NB4 (cell line): ENCODE data around the gene TTLL6.
"Not testable (repeated sequence)": the region's sequence is repeated elsewhere in the genome, so short reads cannot be mapped to it uniquely, and the experiment has no call there.

Source experiments
- DNase-seq: peaks from one replicate; pipeline ENCODE4 v3.0.0; 2010; ENCODE audit warnings: low read depth
- H3K4me3 ChIP-seq: one replicate; pipeline ENCODE4 v1.5.1; 2011; ENCODE audit warnings: mild to moderate bottlenecking, low read depth, low read length, moderate library complexity
- CTCF ChIP-seq: IDR thresholded peaks from one replicate; pipeline ENCODE4 v1.5.1; 2012; ENCODE audit warnings: low read depth, low read length
- MAX ChIP-seq: IDR thresholded peaks from 2 replicates; pipeline ENCODE4 v1.6.1; 2011; ENCODE audit warnings: low read depth, low read length
- MYC ChIP-seq: IDR thresholded peaks from 2 replicates; pipeline ENCODE4 v1.6.1; 2011; ENCODE audit warnings: low read depth, low read length
- POLR2A ChIP-seq: IDR thresholded peaks from 2 replicates; pipeline ENCODE4 v1.6.1; 2011; ENCODE audit warnings: mild to moderate bottlenecking; ENCODE audit not compliant: insufficient read length; ENCODE audit errors: extremely low read depth

The TTLL6 gene

DNA sequence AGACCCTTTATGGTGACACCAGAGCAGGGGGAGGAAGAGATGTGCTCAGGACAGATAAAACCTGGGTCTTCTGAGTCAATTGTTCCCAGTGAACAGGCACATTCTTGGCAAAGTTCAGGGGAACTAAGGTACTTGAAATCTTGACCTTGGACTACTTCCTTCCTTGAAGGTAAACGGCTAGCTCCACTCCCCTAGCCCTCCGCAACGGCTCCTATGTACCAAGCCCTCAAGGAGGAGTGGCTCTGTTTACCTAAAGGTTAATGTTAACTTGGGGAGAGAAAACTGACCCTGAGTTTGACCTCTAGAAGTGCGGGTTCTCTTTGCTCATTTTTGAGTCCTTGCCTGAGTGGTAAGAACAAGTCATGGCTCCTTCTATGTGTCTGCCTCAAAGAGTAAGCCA, 7.8 kb downstream of the TTLL6 start:
- H3K4me3 ChIP-seq, result no peak overlapping the region
- no peak for DNase-seq
- TF ChIP-seq MAX (no peak), POLR2A (no peak), MYC (no peak), CTCF (no peak)

DNA sequence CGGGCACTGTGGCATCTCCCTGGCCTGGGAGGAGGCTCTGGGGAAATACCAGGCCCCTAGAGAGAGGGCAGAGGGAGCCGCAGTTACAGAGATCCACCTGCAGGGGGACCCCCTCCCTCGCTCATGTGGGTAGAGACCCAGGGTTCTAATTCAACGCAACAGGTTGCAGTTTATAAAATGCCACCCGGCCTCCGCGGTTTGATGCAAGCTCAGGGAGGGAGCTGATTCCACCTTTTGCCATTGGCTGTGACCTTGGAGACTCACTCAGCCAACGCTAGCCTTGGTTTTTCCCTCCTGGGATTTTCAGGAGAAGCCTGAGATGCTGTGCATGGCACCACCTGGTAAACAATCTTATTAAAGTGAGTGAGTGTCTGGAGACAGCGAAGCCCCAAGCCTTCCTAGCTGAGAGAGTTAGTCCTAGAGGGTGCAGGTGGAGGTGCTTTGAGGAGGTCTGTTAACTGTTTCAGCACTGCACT, 12.1 kb downstream of the TTLL6 start:
- no peak overlapping the region for H3K4me3 ChIP-seq
- peak; percentile 68 for DNase-seq
- TF ChIP-seq CTCF (peak; percentile 89), MYC (no peak), POLR2A (no peak), MAX (no peak)

GRCh38 chr17:48800626-48801217, 16.3 kb downstream of the TTLL6 start:
- H3K4me3 ChIP-seq, result no peak overlapping the region
- no peak for DNase-seq
- TF ChIP-seq CTCF, result no peak

GRCh38 chr17:48799069-48799723, 17.8 kb downstream of the TTLL6 start:
- H3K4me3 ChIP-seq, result no peak overlapping the region
- no peak for TF ChIP-seq MAX
- DNase-seq, result no peak

DNA sequence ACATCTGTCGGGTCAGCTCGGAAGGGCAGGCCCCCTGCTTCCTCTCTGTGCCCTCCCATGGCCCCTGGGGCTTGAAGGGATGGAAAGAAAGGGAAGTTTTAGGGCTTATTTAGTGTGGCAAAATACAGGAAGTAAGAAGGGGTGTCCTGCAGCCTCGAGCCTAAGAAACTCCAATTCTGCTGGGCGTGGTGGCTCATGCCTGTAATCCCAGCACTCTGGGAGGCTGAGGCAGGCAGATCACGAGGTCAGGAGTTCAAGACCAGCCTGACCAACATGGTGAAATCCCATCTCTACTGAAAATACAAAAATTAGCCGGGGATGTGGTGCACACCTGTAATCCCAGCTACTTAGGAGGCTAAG, 20.9 kb downstream of the TTLL6 start:
- DNase-seq, result peak; percentile 48
- not testable (repeated sequence) for H3K4me3 ChIP-seq

GRCh38 chr17:48795444-48796162, 21.4 kb downstream of the TTLL6 start:
- H3K4me3 ChIP-seq, result no peak overlapping the region
- DNase-seq, result no peak
- TF ChIP-seq MYC, result no peak
- no peak for TF ChIP-seq POLR2A
- TF ChIP-seq CTCF, result no peak
- TF ChIP-seq MAX, result no peak
